ENCODE measurements around the gene CENPP. TPM values are rescaled to one million over a fixed set of nuclear protein-coding genes. Genes with fewer than 3 reads are reported as not detected.
A peak's percentile ranks its signal among the peaks of the same experiment; 100 is the strongest.

The CENPP gene
- total RNA-seq, 8 experiments from 2014 or later, result 1.7 to 22.3 (median 5.0) TPM

- Histone ChIP-seq H3K4me3 (no peak overlapping the region), H3K4me1 (replicated peaks in 1 of 2) (no peaks in the 10 kb centered on the region), H3K27ac (no peak overlapping the region)
- 63 to 100% (median 100%) methylated on average over 1 to 3 of the region's 3 CpGs for WGBS, 10 experiments
- in situ Hi-C loops (cut with MboI; ENCODE audit: low pct_unique_long_range_greater_than_20kb in 2 of 9, low sequenced_read_pairs in 9 of 9, unreplicated experiment in 9 of 9), result no loop called here
- no peak for ATAC-seq (replicated peaks in 6 of 8)
Observed at GRCh38 chr9:92529124-92529523, 203.4 kb downstream of the CENPP start.

- H3K4me3 ChIP-seq, result no peak overlapping the region
Observed at GRCh38 chr9:92530893-92531292, 205.1 kb downstream of the CENPP start.

GRCh38 chr9:92534204-92534603 is 208.5 kb downstream of the CENPP start:
- 53 to 100% (median 86%) methylated on average over 1 to 3 of the region's 3 CpGs for WGBS, 10 experiments
- ATAC-seq (replicated peaks in 6 of 8), result no peak
- no peak overlapping the region for H3K4me3 ChIP-seq

More at GRCh38 chr9:92530893-92531292, 205.1 kb downstream of the CENPP start:
- Histone ChIP-seq H3K27ac (no peak overlapping the region), H3K4me1 (replicated peaks in 1 of 2) (no peaks in the 10 kb centered on the region)
- in situ Hi-C loops (cut with MboI; ENCODE audit: low pct_unique_long_range_greater_than_20kb in 2 of 9, low sequenced_read_pairs in 9 of 9, unreplicated experiment in 9 of 9), result no loop called here
- ATAC-seq (replicated peaks in 6 of 8), result no peak

GRCh38 chr9:92534674-92535073 is 208.9 kb downstream of the CENPP start:
- H3K27ac ChIP-seq, result no peak overlapping the region
- no peak overlapping the region for H3K4me3 ChIP-seq
- 0 to 50% (median 17%) methylated on average over 1 of the region's 1 CpG; no CpG with 5 or more reads in 6 of the 10 experiments for WGBS, 10 experiments
- no peaks in the 10 kb centered on the region for H3K4me1 ChIP-seq (replicated peaks in 1 of 2)
- peak in 1 of 8 experiments; percentile 71 for ATAC-seq (replicated peaks in 6 of 8)
- in situ Hi-C loops (cut with MboI; ENCODE audit: low pct_unique_long_range_greater_than_20kb in 2 of 9, low sequenced_read_pairs in 9 of 9, unreplicated experiment in 9 of 9), result no loop called here

More at GRCh38 chr9:92534204-92534603, 208.5 kb downstream of the CENPP start:
- no peaks in the 10 kb centered on the region for H3K4me1 ChIP-seq (replicated peaks in 1 of 2)
- in situ Hi-C loops (cut with MboI; ENCODE audit: low pct_unique_long_range_greater_than_20kb in 2 of 9, low sequenced_read_pairs in 9 of 9, unreplicated experiment in 9 of 9), result no loop called here
- H3K27ac ChIP-seq, result no peak overlapping the region

- WGBS, 10 experiments, result 4 to 93% (median 78%) methylated on average over 2 to 7 of the region's 7 CpGs
- Histone ChIP-seq H3K4me3 (no peak within 1 kb of the TSS), H3K27ac (no peak within 1 kb of the TSS), H3K4me1 (replicated peaks in 1 of 2) (no peaks in the 10 kb centered on the region)
- in situ Hi-C loops (cut with MboI; ENCODE audit: low pct_unique_long_range_greater_than_20kb in 2 of 9, low sequenced_read_pairs in 9 of 9, unreplicated experiment in 9 of 9), result no loop called here
- ATAC-seq (replicated peaks in 6 of 8), result peak in 3 of 8 experiments; percentile 29 to 45 (median 43)
Observed at GRCh38 chr9:92535940-92536850, 210.4 kb downstream of the CENPP start, which contains the start of gene ECM2. ECM2 (minus strand) TSS chr9:92535990; CDS start chr9:92522866, 13,124 bp downstream.

- Histone ChIP-seq H3K4me3 (no peak overlapping the region), H3K27ac (no peak overlapping the region), H3K4me1 (replicated peaks in 1 of 2) (no peaks in the 10 kb centered on the region)
- no peak for ATAC-seq (replicated peaks in 6 of 8)
- in situ Hi-C loops (cut with MboI; ENCODE audit: low pct_unique_long_range_greater_than_20kb in 2 of 9, low sequenced_read_pairs in 9 of 9, unreplicated experiment in 9 of 9), result no loop called here
- 13 to 100% (median 79%) methylated on average over 1 to 2 of the region's 2 CpGs for WGBS, 10 experiments
Observed at GRCh38 chr9:92538541-92538940, 212.8 kb downstream of the CENPP start.

GRCh38 chr9:92543972-92544371 is 218.2 kb downstream of the CENPP start:
- Histone ChIP-seq H3K27ac (no peak overlapping the region), H3K4me3 (no peak overlapping the region), H3K4me1 (replicated peaks in 1 of 2) (no peaks in the 10 kb centered on the region)
- WGBS, 10 experiments, result 73 to 100% (median 91%) methylated on average over 1 to 7 of the region's 7 CpGs; no CpG with 5 or more reads in 1 of the 10 experiments
- ATAC-seq (replicated peaks in 6 of 8), result no peak
- in situ Hi-C loops (cut with MboI; ENCODE audit: low pct_unique_long_range_greater_than_20kb in 2 of 9, low sequenced_read_pairs in 9 of 9, unreplicated experiment in 9 of 9), result no loop called here

DNA sequence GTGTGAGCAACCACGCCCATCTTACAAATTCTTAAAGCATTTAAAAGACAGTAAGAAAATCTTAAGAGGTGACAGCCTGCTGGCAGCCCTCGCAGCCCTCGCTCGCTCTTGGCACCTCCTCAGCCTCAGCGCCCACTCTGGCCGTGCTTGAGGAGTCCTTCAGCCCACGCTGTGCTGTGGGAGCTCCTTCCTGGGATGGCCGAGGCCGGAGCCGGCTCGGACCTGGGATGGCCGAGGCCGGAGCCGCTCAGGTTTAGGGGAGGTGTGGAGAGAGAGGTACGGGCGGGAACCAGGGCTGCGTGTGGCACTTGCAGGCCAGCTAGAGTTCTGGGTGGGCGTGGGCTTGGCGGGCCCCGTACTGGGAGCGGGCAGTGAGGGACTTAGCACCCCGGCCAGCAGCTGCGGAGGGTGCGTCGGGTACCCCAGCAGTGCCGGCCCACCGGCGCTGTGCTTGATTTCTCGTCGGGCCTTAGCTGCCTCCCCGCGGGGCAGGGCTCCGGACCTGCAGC is 219.3 kb downstream of the CENPP start:
- 67 to 100% (median 98%) methylated on average over 1 to 10 of the region's 33 CpGs; no CpG with 5 or more reads in 5 of the 10 experiments for WGBS, 10 experiments
- ATAC-seq (replicated peaks in 6 of 8), result no peak
- in situ Hi-C loops (cut with MboI; ENCODE audit: low pct_unique_long_range_greater_than_20kb in 2 of 9, low sequenced_read_pairs in 9 of 9, unreplicated experiment in 9 of 9), result no loop called here
- no peak overlapping the region for H3K27ac ChIP-seq
- H3K4me1 ChIP-seq (replicated peaks in 1 of 2), result no peaks in the 10 kb centered on the region
- H3K4me3 ChIP-seq, result no peak overlapping the region

- no peak overlapping the region for H3K27ac ChIP-seq
- H3K4me3 ChIP-seq, result no peak overlapping the region
- in situ Hi-C loops (cut with MboI; ENCODE audit: low pct_unique_long_range_greater_than_20kb in 2 of 9, low sequenced_read_pairs in 9 of 9, unreplicated experiment in 9 of 9), result no loop called here
- H3K4me1 ChIP-seq (replicated peaks in 1 of 2), result no peaks in the 10 kb centered on the region
- 7 to 100% (median 83%) methylated on average over 1 to 3 of the region's 3 CpGs; no CpG with 5 or more reads in 1 of the 10 experiments for WGBS, 10 experiments
- ATAC-seq (replicated peaks in 6 of 8), result no peak
Observed at GRCh38 chr9:92547356-92547755, 221.6 kb downstream of the CENPP start.

DNA sequence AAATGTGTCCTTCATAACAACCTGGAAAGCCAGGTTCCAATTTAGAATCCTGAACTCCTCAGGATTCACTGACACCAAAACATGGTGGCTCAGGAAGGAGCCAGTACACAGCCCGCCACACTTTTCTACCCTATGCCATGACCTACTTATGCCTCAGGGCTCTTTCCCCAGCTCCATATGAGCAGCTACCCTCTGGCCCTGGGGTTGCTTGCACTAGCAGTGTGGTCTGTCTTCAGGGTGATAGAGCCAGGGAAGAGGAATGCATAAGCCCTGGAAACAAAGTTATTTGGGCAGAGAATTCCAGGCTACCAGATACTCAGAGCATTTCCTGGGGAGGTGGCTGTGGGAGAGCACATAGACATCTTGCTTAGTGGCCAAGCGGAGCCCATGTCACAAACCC is 225.0 kb downstream of the CENPP start:
- H3K4me1 ChIP-seq (replicated peaks in 1 of 2), result no peaks in the 10 kb centered on the region
- no peak overlapping the region for H3K4me3 ChIP-seq
- WGBS, 10 experiments, result 70 to 100% (median 84%) methylated on average over 1 to 2 of the region's 2 CpGs; no CpG with 5 or more reads in 4 of the 10 experiments
- in situ Hi-C loops (cut with MboI; ENCODE audit: low pct_unique_long_range_greater_than_20kb in 2 of 9, low sequenced_read_pairs in 9 of 9, unreplicated experiment in 9 of 9), result no loop called here
- H3K27ac ChIP-seq, result no peak overlapping the region
- ATAC-seq (replicated peaks in 6 of 8), result no peak

- no peak for ATAC-seq (replicated peaks in 6 of 8)
- 67 to 100% (median 84%) methylated on average over 1 to 6 of the region's 16 CpGs; no CpG with 5 or more reads in 3 of the 10 experiments for WGBS, 10 experiments
- H3K27ac ChIP-seq, result no peak overlapping the region
- no peak overlapping the region for H3K4me3 ChIP-seq
- in situ Hi-C loops (cut with MboI; ENCODE audit: low pct_unique_long_range_greater_than_20kb in 2 of 9, low sequenced_read_pairs in 9 of 9, unreplicated experiment in 9 of 9), result no loop called here
- no peaks in the 10 kb centered on the region for H3K4me1 ChIP-seq (replicated peaks in 1 of 2)
Observed at GRCh38 chr9:92558612-92559374, 233.0 kb downstream of the CENPP start.

- Histone ChIP-seq H3K4me1 (replicated peaks in 1 of 2) (no peaks in the 10 kb centered on the region), H3K4me3 (no peak overlapping the region), H3K27ac (no peak overlapping the region)
- 35 to 96% (median 81%) methylated on average over 1 to 5 of the region's 5 CpGs for WGBS, 10 experiments
- in situ Hi-C loops (cut with MboI; ENCODE audit: low pct_unique_long_range_greater_than_20kb in 2 of 9, low sequenced_read_pairs in 9 of 9, unreplicated experiment in 9 of 9), result no loop called here
- no peak for ATAC-seq (replicated peaks in 6 of 8)
Observed at GRCh38 chr9:92561374-92562330, 235.9 kb downstream of the CENPP start.
